NCI-H526 treated with DMSO at 0.1 percent for 48 hours (cell line): ENCODE results near the gene UBR1.
"Not testable (repeated sequence)": the region's sequence is repeated elsewhere in the genome, so short reads cannot be mapped to it uniquely, and the experiment has no call there.

Experiments used
- DNase-seq: peaks from one replicate; lab custom pipeline; 2025; lab: John Stamatoyannopoulos, UW

UBR1 gene

GRCh38 chr15:43105778-43106485 is at the start of gene UBR1:
UBR1 (minus strand) TSS chr15:43106038; CDS start chr15:43106022, 16 bp downstream.
- peak; percentile 84 for DNase-seq

- no peak for DNase-seq
These were observed 47.4 kb upstream of the UBR1 start for GRCh38 chr15:43153269-43153668.

GRCh38 chr15:43151688-43152087 is 45.9 kb upstream of the UBR1 start:
- DNase-seq: no peak

GRCh38 chr15:43150191-43150929 is 44.5 kb upstream of the UBR1 start:
- DNase-seq: no peak

GRCh38 chr15:43146184-43146583 is 40.3 kb upstream of the UBR1 start:
- no peak for DNase-seq

GRCh38 chr15:43144512-43144911 is 38.7 kb upstream of the UBR1 start:
- no peak for DNase-seq

GRCh38 chr15:43143203-43143941 is 37.5 kb upstream of the UBR1 start:
- no peak for DNase-seq

- DNase-seq: no peak
These were observed 29.5 kb upstream of the UBR1 start for GRCh38 chr15:43135351-43135750.

GRCh38 chr15:43134157-43134635 is 28.4 kb upstream of the UBR1 start:
- DNase-seq: peak; percentile 47

- DNase-seq: peak; percentile 83
These were observed 27.8 kb upstream of the UBR1 start, which contains the start of gene TMEM62 for GRCh38 chr15:43133430-43134156. TMEM62 (plus strand) TSS chr15:43133586; CDS start chr15:43133803, 217 bp downstream.

- DNase-seq: no peak
These were observed 27.1 kb upstream of the UBR1 start for GRCh38 chr15:43132830-43133429.

GRCh38 chr15:43128980-43129335 is 23.1 kb upstream of the UBR1 start:
- DNase-seq: no peak

GRCh38 chr15:43128174-43128979 is 22.5 kb upstream of the UBR1 start:
- not testable (repeated sequence) for DNase-seq

- peak; percentile 48 for DNase-seq
These were observed 21.9 kb upstream of the UBR1 start for GRCh38 chr15:43127752-43128151.

GRCh38 chr15:43126356-43126755 is 20.5 kb upstream of the UBR1 start:
- DNase-seq: no peak

GRCh38 chr15:43125100-43125661 is 19.3 kb upstream of the UBR1 start:
- no peak for DNase-seq

- DNase-seq: no peak
These were observed 16.0 kb upstream of the UBR1 start for GRCh38 chr15:43121863-43122262.

GRCh38 chr15:43118829-43119228 is 13.0 kb upstream of the UBR1 start:
- DNase-seq: no peak

GRCh38 chr15:43118286-43118685 is 12.4 kb upstream of the UBR1 start:
- no peak for DNase-seq

GRCh38 chr15:43111354-43111753 is 5.5 kb upstream of the UBR1 start:
- no peak for DNase-seq
